ENCODE measurements around the gene PMM2.
"Not testable (repeated sequence)": the region's sequence is repeated elsewhere in the genome, so short reads cannot be mapped to it uniquely, and the experiment has no call there.

PMM2 gene

GRCh38 chr16:8798535-8799157, 1.0 kb downstream of the PMM2 start:
- TF ChIP-seq CTCF (IDR thresholded peaks at IDR 0.05; ENCODE audit: low read depth, low read length, missing control alignments) = no peak
- Histone ChIP-seq H3K27me3 (replicated peaks) (no peaks in the 10 kb centered on the region), H3K4me3 (ENCODE audit: low read depth, low read length) (peak overlapping the region; percentile 98), H3K36me3 (replicated peaks) (peaks cover 20% of the 10 kb centered on the region), H3K27ac (peak overlapping the region; percentile 92)
- in situ Hi-C loops (cut with HindIII; ENCODE audit: low pct_ligation_motif_present, low sequenced_read_pairs) = no loop called here
- DNase-seq = no peak

- Histone ChIP-seq H3K36me3 (replicated peaks) (peaks cover 47% of the 10 kb centered on the region), H3K27ac (no peak overlapping the region), H3K4me3 (ENCODE audit: low read depth, low read length) (no peak overlapping the region), H3K27me3 (replicated peaks) (no peaks in the 10 kb centered on the region)
- TF ChIP-seq CTCF (IDR thresholded peaks at IDR 0.05; ENCODE audit: low read depth, low read length, missing control alignments) = no peak
- DNase-seq = no peak
- in situ Hi-C loops (cut with HindIII; ENCODE audit: low pct_ligation_motif_present, low sequenced_read_pairs) = no loop called here
Observed at GRCh38 chr16:8801701-8802100, 4.1 kb downstream of the PMM2 start.

- H3K36me3 ChIP-seq (replicated peaks) = peaks cover 67% of the 10 kb centered on the region
- in situ Hi-C loops (cut with HindIII; ENCODE audit: low pct_ligation_motif_present, low sequenced_read_pairs); H3K27ac ChIP-seq; H3K4me3 ChIP-seq (ENCODE audit: low read depth, low read length); H3K27me3 ChIP-seq (replicated peaks); DNase-seq: not testable (repeated sequence)
Observed at GRCh38 chr16:8803733-8804132, 6.1 kb downstream of the PMM2 start.

- H3K36me3 ChIP-seq (replicated peaks) = peaks cover 72% of the 10 kb centered on the region
- no peak for DNase-seq
- TF ChIP-seq CTCF (IDR thresholded peaks at IDR 0.05; ENCODE audit: low read depth, low read length, missing control alignments) = no peak
- H3K4me3 ChIP-seq (ENCODE audit: low read depth, low read length) = no peak overlapping the region
- H3K27ac ChIP-seq = no peak overlapping the region
- in situ Hi-C loops (cut with HindIII; ENCODE audit: low pct_ligation_motif_present, low sequenced_read_pairs) = no loop called here
- H3K27me3 ChIP-seq (replicated peaks) = no peaks in the 10 kb centered on the region
Observed at GRCh38 chr16:8804313-8804712, 6.7 kb downstream of the PMM2 start.

GRCh38 chr16:8806272-8806983, 8.8 kb downstream of the PMM2 start:
- no peak for DNase-seq
- Histone ChIP-seq H3K27ac (no peak overlapping the region), H3K4me3 (ENCODE audit: low read depth, low read length) (no peak overlapping the region), H3K27me3 (replicated peaks) (no peaks in the 10 kb centered on the region), H3K36me3 (replicated peaks) (peaks cover 89% of the 10 kb centered on the region)
- in situ Hi-C loops (cut with HindIII; ENCODE audit: low pct_ligation_motif_present, low sequenced_read_pairs) = no loop called here
- no peak for TF ChIP-seq CTCF (IDR thresholded peaks at IDR 0.05; ENCODE audit: low read depth, low read length, missing control alignments)

- no peak for TF ChIP-seq CTCF (IDR thresholded peaks at IDR 0.05; ENCODE audit: low read depth, low read length, missing control alignments)
- H3K4me3 ChIP-seq (ENCODE audit: low read depth, low read length) = no peak overlapping the region
- H3K27ac ChIP-seq = no peak overlapping the region
- no peak for DNase-seq
- no peaks in the 10 kb centered on the region for H3K27me3 ChIP-seq (replicated peaks)
- H3K36me3 ChIP-seq (replicated peaks) = peaks cover 90% of the 10 kb centered on the region
- in situ Hi-C loops (cut with HindIII; ENCODE audit: low pct_ligation_motif_present, low sequenced_read_pairs) = no loop called here
Observed at GRCh38 chr16:8807189-8807588, 9.6 kb downstream of the PMM2 start.
